ENCODE data around the gene METTL25B. TPM values are rescaled to one million over a fixed set of nuclear protein-coding genes. Genes with fewer than 3 reads are reported as not detected.

The METTL25B gene
- total and polyA plus RNA-seq, 2 of the 13 experiments (the other 11 are each of a cell fraction or from before 2014, with no cell fraction given), result 11.9 to 24.0 TPM

DNA sequence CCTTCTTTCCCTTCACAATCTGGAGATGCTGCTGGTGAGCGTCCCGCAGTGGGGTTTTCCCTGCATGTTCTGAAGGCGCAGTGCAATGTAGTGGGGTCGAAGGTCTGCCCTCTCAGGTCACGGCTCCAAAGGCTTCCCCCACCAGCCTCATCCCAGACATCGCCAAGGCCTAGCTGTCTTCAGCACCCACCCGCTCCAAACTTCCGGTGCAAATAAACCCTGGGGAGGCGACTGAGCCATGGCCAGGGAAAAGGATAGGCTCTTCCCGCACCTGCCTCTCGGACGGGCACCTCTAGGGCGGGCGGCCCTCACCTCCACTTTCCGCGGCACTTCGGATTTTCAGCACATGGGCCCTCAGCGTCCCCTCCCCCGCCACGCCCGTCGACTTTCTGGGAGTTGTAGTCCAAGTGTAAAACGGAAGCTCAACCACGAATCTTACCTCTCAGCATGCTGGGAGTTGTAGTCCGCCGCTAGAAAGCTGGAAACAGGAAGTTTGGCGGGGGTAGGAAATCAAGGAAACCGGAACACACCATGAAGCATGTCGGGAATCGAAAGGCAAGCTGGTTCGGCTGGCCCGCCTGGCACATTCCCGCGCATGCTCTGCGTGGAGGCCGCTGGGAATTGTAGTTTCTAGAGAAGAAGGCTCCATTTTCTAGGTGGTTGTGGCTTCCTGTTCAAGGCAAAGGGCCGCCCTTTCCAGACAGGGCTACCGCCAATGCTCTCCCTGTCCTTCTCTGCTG, 12.6 kb downstream of the METTL25B start, which contains the start of gene MRPL24 (continued):
- TF ChIP-seq YY1 (IDR thresholded peaks at IDR 0.05; ENCODE audit: insufficient read depth, insufficient replicate concordance, low read depth, low read length), result peak; percentile 90
- TF ChIP-seq ZNF629 (CRISPR knock-in tag; conservative IDR thresholded peaks at IDR 0.05), result peak; percentile 20; the same call in 1 of the 2 replicates
- TF ChIP-seq CHD2 (IDR thresholded peaks at IDR 0.05; ENCODE audit: low read depth, low read length), result peak; percentile 76
- TF ChIP-seq SIX1 (CRISPR knock-in tag; IDR thresholded peaks at IDR 0.05; ENCODE audit: borderline replicate concordance), result no peak
- TF ChIP-seq ZNF773 (CRISPR knock-in tag; IDR thresholded peaks at IDR 0.05; ENCODE audit: borderline replicate concordance), result no peak
- peak; percentile 91 for TF ChIP-seq ZNF543 (CRISPR knock-in tag; IDR thresholded peaks at IDR 0.05)
- peak; percentile 91; the same call in 1 of the 2 replicates for TF ChIP-seq MAZ (IDR thresholded peaks at IDR 0.05; ENCODE audit: borderline replicate concordance, low read depth, low read length)
- peak; percentile 89 for TF ChIP-seq MAZ (CRISPR knock-in tag; IDR thresholded peaks at IDR 0.05; ENCODE audit: low read depth)
- peak; percentile 93 for TF ChIP-seq YEATS4 (CRISPR knock-in tag; IDR thresholded peaks at IDR 0.05; ENCODE audit: borderline replicate concordance)
- TF ChIP-seq, protein P1, sequence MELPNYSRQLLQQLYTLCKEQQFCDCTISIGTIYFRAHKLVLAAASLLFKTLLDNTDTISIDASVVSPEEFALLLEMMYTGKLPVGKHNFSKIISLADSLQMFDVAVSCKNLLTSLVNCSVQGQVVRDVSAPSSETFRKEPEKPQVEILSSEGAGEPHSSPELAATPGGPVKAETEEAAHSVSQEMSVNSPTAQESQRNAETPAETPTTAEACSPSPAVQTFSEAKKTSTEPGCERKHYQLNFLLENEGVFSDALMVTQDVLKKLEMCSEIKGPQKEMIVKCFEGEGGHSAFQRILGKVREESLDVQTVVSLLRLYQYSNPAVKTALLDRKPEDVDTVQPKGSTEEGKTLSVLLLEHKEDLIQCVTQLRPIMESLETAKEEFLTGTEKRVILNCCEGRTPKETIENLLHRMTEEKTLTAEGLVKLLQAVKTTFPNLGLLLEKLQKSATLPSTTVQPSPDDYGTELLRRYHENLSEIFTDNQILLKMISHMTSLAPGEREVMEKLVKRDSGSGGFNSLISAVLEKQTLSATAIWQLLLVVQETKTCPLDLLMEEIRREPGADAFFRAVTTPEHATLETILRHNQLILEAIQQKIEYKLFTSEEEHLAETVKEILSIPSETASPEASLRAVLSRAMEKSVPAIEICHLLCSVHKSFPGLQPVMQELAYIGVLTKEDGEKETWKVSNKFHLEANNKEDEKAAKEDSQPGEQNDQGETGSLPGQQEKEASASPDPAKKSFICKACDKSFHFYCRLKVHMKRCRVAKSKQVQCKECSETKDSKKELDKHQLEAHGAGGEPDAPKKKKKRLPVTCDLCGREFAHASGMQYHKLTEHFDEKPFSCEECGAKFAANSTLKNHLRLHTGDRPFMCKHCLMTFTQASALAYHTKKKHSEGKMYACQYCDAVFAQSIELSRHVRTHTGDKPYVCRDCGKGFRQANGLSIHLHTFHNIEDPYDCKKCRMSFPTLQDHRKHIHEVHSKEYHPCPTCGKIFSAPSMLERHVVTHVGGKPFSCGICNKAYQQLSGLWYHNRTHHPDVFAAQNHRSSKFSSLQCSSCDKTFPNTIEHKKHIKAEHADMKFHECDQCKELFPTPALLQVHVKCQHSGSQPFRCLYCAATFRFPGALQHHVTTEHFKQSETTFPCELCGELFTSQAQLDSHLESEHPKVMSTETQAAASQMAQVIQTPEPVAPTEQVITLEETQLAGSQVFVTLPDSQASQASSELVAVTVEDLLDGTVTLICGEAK (IDR thresholded peaks at IDR 0.05), result peak; percentile 93
- TF ChIP-seq, protein P1 (CRISPR knock-in tag; IDR thresholded peaks at IDR 0.05), result peak; percentile 78
- TF ChIP-seq BRD4 (CRISPR knock-in tag; IDR thresholded peaks at IDR 0.05), result peak; percentile 78
- TF ChIP-seq RARG (CRISPR knock-in tag; IDR thresholded peaks at IDR 0.05; ENCODE audit: low read depth), result 0 out of 2 replicates have a peak, but pooled peaks have one; percentile 91
- TF ChIP-seq, protein P2, sequence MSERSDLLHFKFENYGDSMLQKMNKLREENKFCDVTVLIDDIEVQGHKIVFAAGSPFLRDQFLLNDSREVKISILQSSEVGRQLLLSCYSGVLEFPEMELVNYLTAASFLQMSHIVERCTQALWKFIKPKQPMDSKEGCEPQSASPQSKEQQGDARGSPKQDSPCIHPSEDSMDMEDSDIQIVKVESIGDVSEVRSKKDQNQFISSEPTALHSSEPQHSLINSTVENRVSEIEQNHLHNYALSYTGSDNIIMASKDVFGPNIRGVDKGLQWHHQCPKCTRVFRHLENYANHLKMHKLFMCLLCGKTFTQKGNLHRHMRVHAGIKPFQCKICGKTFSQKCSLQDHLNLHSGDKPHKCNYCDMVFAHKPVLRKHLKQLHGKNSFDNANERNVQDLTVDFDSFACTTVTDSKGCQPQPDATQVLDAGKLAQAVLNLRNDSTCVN (CRISPR knock-in tag; IDR thresholded peaks at IDR 0.05; ENCODE audit: borderline replicate concordance), result no peak; the same call in 1 of the 2 replicates
- TF ChIP-seq ZIK1 (CRISPR knock-in tag; IDR thresholded peaks at IDR 0.05; ENCODE audit: borderline replicate concordance, low read depth), result no peak; the same call in 1 of the 2 replicates
- TF ChIP-seq KDM2A (CRISPR knock-in tag; IDR thresholded peaks at IDR 0.05; ENCODE audit: borderline replicate concordance, low read depth), result peak; percentile 90
- no peak for TF ChIP-seq WIZ (CRISPR knock-in tag; IDR thresholded peaks at IDR 0.05)
- TF ChIP-seq ZSCAN25 (CRISPR knock-in tag; IDR thresholded peaks at IDR 0.05), result peak; percentile 80
- TF ChIP-seq ZNF563 (CRISPR knock-in tag; IDR thresholded peaks at IDR 0.05), result peak; percentile 78

Measured in HepG2 (cell line).